Measurements from ENCODE around the gene ZNF782. TPM values are rescaled to one million over a fixed set of nuclear protein-coding genes. Genes with fewer than 3 reads are reported as not detected.

Gene ZNF782
- total and polyA plus RNA-seq, 2 of the 8 experiments (the other 6 are each of a cell fraction or from before 2014, with no cell fraction given) = 1.4 to 7.4 TPM

DNA sequence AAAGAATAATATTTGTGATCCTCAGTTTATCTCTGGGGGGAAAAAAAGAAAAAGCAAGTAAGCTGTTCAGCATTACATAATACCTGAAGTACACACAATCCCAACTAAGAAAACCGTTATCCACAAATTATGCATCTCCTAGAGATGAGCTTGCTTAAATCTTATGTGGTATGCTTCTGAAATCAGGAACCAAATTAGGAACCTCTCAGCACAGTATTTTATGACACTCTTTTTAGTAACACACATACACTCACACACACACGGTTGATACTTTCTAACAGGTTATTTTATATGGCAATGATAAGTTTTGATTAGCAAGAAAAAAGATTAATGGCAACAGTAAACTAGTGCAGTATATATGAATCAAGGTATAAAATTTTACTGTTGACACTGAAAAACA, 75.2 kb downstream of the ZNF782 start:
- Histone ChIP-seq H2AFZ (ENCODE audit: low read length) (no peak overlapping the region), H2BK20ac (ENCODE audit: low read length) (no peak overlapping the region), H2BK15ac (ENCODE audit: low read length) (no peak overlapping the region), H3K4me1 (replicated peaks in 1 of 4; ENCODE audit: control insufficient read depth in 3 of 4, insufficient read depth in 4 of 4, low read length in 3 of 4) (peaks cover 0 to 3% (median 1%) of the 10 kb centered on the region in 4 experiments; a peak in 2 of 7 replicates), H3K56ac (replicated peaks; ENCODE audit: insufficient read length, low read depth, low read length) (no peak overlapping the region), H3K9me3 (ENCODE audit: insufficient read depth in 2 of 2, low read depth in 1 of 2, low read length in 1 of 2) (no peaks in the 10 kb centered on the region), H3K9ac (replicated peaks in 1 of 4; ENCODE audit: extremely low read depth in 1 of 4, low read depth in 3 of 4, low read length in 3 of 4) (no peak overlapping the region), H3K4me3 (ENCODE audit: extremely low read depth in 1 of 4, insufficient read depth in 2 of 4, low read depth in 3 of 4, low read length in 4 of 4) (peak overlapping the region in 3 of 4 experiments; percentile 72 to 76 (median 73); a peak in 4 of 8 replicates), H3K27me3 (replicated peaks in 1 of 4; ENCODE audit: control insufficient read depth in 3 of 4, extremely low read depth in 1 of 4, insufficient read depth in 3 of 4, low read length in 3 of 4) (no peaks in the 10 kb centered on the region), H3K79me1 (ENCODE audit: low read depth, low read length) (no peaks in the 10 kb centered on the region; the same call in 1 of the 2 replicates), H3K18ac (ENCODE audit: extremely low read depth, low read length) (no peak overlapping the region), H4K5ac (ENCODE audit: insufficient read length, low read depth, low read length) (no peak overlapping the region), H3K23ac (ENCODE audit: insufficient read length) (no peak overlapping the region), H3K79me2 (ENCODE audit: control insufficient read depth in 1 of 2, insufficient read depth in 2 of 2, low read length in 2 of 2) (peaks cover 0 to 11% of the 10 kb centered on the region in 2 experiments; a peak in 3 of 4 replicates), H2BK120ac (replicated peaks; ENCODE audit: low read depth, low read length) (no peak overlapping the region), H3K36me3 (ENCODE audit: control insufficient read depth in 2 of 4, insufficient read depth in 4 of 4, low read length in 3 of 4) (peaks cover 2 to 20% (median 14%) of the 10 kb centered on the region in 4 experiments; a peak in 6 of 8 replicates), H3K27ac (ENCODE audit: low read depth, low read length) (no peak overlapping the region), H2BK12ac (ENCODE audit: low read depth, low read length) (no peak overlapping the region), H4K8ac (ENCODE audit: extremely low read depth, insufficient read depth, low read length) (no peak overlapping the region), H3K4me2 (ENCODE audit: insufficient read depth in 1 of 2, low read depth in 2 of 2, low read length in 2 of 2) (peak overlapping the region in 1 of 2 experiments; percentile 94; a peak in 1 of 4 replicates), H3K4ac (replicated peaks; ENCODE audit: insufficient read length, low read depth, low read length) (no peak overlapping the region), H4K91ac (replicated peaks; ENCODE audit: insufficient read length, low read length) (no peak overlapping the region), H3K14ac (ENCODE audit: insufficient read length) (no peak overlapping the region), H2BK5ac (ENCODE audit: low read depth, low read length) (no peak overlapping the region), H2AK5ac (ENCODE audit: low read depth, low read length) (no peak overlapping the region), H4K20me1 (replicated peaks in 1 of 2; ENCODE audit: control insufficient read depth in 1 of 2, insufficient read depth in 2 of 2, low read length in 2 of 2) (no peaks in the 10 kb centered on the region), H3K23me2 (ENCODE audit: low read depth, low read length) (peaks cover 2% of the 10 kb centered on the region; the same call in 1 of the 2 replicates)
- no peak for FAIRE-seq
- ChIA-PET POLR2A (ENCODE audit: partially characterized antibody) (interaction anchor here (0.9 to 1.0 kb wide), 2 partner anchors 8 to 78 kb away, joined by 3 to 4 read pairs; no protein-coding TSS in a partner anchor), CTCF (ENCODE audit: partially characterized antibody) (no interaction called here)
- 90% methylated on average over 2 of the region's 2 CpGs; no CpG with 5 or more reads in 1 of the 2 experiments for WGBS, 2 experiments (ENCODE audit: extremely low coverage in 1 of 2, insufficient coverage in 1 of 2, insufficient read length in 1 of 2, insufficient replicate concordance in 2 of 2, low coverage in 1 of 2, low lambda C conversion rate in 2 of 2, missing lambda C conversion rate in 1 of 2)
- DNase-seq (ENCODE audit: low read depth in 1 of 2, low spot score in 2 of 2) = no peak
- TF ChIP-seq CHD2 (IDR thresholded peaks at IDR 0.05; ENCODE audit: low read length) = no peak
- TF ChIP-seq RFX5 (IDR thresholded peaks at IDR 0.05; ENCODE audit: borderline replicate concordance, low read depth, low read length) = no peak
- TF ChIP-seq, protein P1, sequence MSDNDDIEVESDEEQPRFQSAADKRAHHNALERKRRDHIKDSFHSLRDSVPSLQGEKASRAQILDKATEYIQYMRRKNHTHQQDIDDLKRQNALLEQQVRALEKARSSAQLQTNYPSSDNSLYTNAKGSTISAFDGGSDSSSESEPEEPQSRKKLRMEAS (IDR thresholded peaks at IDR 0.05) = no peak
- no peak for TF ChIP-seq CHD1 (IDR thresholded peaks at IDR 0.05; ENCODE audit: low read depth, low read length)
- TF ChIP-seq SRF (IDR thresholded peaks at IDR 0.05; ENCODE audit: low read depth, low read length) = no peak
- TF ChIP-seq EZH2 (IDR thresholded peaks at IDR 0.05; ENCODE audit: low read depth, low read length, severe bottlenecking) = no peak
- no peak for TF ChIP-seq HDAC2 (IDR thresholded peaks at IDR 0.05; ENCODE audit: borderline replicate concordance in 1 of 2, low read depth in 2 of 2, low read length in 2 of 2)
